SK-N-DZ (cell line): ENCODE data around the gene ENPP6.
"Not testable (repeated sequence)": the region's sequence is repeated elsewhere in the genome, so short reads cannot be mapped to it uniquely, and the experiment has no call there.

Experiments used
- DNase-seq: peaks from one replicate; pipeline ENCODE4 v3.0.0-alpha.2; 2015; ENCODE audit warnings: low spot score

ENPP6 gene

DNA sequence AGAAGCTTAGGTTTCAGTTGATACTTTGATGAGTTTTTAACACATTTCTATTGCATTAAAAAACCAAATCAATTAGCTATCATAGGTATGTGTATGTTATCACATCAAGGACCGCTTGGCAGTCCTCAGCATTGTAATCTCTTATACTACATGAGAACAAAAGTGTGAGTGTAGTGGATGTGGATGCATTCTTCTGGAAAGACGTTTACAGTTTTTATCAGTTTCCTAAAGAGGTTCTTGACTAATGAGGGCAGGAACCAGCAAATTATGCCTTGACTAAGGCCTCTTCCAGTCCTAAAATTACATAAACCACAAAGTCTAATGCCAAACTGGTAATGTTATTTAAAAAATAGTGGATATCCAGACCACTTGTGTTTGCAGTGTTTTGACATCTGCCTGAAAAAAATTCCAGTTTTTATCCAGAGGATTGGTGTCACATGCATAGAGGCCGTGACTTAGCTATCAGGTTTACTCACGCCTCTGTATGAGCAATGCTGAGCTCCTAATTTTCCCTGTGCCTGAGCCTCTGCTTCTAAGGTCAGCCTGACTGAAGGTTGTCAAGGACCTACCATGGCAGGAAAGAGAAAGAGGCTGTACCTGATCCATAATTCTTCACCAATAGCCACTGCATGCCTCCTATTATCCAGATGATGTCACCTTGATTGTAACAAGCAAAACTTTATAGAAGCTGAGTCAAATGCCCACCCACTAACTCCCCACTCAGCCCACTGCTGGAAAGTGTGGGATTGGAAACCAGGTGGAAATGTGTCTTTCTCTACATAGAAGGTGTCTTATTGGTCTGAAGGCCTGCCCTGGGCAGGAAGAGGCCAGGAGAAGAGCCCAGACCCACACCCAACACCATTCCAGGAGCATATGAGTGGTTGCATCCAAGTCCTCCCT lies 68.7 kb downstream of the ENPP6 start:
- DNase-seq, result no peak

GRCh38 chr4:184147858-184148737 lies 69.6 kb downstream of the ENPP6 start:
- no peak for DNase-seq

GRCh38 chr4:184146951-184147350 lies 70.7 kb downstream of the ENPP6 start:
- DNase-seq, result no peak

GRCh38 chr4:184145596-184145995 lies 72.1 kb downstream of the ENPP6 start:
- DNase-seq, result no peak

DNA sequence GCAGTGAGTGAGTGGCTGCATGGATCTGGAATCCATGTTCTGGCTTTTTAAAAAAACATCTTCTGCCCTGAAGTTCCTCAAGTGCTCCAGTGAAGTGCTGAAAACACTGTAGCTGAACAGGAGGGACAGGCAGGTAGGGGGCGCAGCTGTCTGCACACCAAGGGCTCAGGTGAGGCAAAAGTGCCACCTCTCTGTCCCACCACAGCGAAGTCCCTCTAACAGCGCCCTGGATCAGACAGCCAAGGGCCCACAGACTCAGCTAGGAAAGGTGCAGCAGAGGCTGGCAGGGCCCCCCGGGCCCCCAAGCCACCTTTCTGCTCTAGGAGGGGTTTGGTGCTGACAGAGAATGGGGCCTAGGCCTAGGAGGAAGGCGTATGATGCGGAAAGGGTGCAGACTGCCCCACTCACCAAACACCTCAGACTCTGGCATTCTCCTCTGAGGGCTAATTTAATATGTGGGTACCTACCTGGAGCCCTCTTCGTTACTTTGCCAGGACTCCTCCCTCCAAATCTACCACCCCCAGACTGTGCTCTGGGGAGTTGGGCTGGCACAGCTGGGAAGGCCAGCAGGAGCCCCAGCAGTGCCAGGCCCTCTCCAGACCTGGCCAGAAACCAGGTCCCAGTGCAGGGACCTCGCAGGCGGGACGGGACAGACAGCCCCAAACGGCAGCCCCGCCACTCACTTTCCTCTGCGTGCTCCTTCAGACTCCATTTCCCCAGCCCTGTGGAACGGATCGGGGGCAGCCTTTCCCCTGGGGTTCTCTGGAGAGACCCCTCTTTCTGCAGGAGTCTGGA lies 73.7 kb downstream of the ENPP6 start:
- DNase-seq, result no peak

GRCh38 chr4:184142121-184143000 lies 75.3 kb downstream of the ENPP6 start:
- DNase-seq, result no peak

DNA sequence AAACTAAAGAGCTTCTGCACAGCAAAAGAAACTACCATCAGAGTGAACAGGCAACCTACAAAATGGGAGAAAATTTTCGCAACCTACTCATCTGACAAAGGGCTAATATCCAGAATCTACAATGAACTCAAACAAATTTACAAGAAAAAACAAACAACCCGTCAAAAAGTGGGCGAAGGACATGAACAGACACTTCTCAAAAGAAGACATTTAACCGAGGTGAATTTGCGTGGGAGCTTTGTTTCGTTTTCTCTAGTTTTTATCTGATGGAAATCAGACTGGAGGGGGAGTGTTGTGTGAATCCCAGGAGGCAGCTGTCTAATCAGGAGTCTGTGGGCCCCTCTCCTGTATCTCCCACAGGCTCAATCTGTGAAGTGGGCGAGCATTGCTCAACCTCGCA lies 76.8 kb downstream of the ENPP6 start:
- not testable (repeated sequence) for DNase-seq

DNA sequence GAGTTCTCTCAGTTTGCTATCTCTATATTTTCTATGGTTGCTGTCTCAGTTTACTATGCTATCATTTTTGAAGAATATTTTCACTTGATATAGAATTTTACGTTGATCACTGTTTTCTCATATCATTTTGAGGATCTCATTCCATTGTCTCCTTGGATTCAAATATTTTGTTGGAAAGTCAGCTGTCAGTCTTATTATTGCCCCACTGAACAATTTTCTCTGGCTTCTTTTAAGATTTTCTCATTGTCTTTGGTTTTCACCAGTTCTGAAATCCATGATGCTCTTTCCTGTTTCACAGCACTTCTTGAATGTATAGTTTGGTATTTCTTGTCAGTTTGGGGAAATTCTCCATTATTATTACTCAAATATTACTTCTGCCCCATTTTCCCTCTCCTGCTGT lies 81.1 kb downstream of the ENPP6 start:
- no peak for DNase-seq

GRCh38 chr4:184126800-184127199 lies 90.9 kb downstream of the ENPP6 start:
- DNase-seq, result no peak

DNA sequence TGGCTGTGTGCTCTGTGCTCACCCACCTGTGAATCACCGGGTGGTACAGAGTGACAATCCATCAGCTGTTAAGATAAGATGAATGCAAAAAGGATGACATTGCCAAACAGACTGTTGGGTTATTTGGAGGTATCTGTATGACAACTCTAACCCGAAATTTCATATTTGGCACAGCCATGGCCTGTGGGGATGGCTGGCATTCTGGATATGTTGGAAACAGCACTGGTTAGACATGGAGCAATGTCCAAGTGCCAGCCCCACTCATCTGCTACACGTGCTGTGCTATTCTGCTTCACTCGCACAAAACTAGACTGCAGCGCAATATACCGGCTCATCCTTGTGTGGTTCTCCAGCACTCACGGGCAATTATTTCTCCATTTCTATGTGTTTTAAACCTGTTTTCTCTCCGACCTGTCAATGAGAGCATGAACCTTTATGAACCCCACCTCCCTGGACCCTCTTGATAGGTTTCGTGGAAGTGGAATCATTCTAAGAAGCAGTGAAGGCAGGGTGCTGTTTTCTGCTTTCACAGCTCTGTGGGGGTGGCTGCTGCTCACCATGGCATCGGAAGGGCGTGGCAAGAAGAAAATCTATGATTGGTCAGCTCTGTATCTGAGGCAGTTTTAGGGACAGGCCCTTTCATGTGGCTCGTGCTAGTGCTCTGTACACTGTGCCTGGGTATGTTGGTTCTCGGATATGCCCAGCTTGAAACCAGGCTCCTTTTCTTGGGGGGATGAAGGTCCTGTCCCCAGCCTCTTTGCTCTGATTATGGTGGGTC lies 94.9 kb downstream of the ENPP6 start:
- DNase-seq, result no peak

DNA sequence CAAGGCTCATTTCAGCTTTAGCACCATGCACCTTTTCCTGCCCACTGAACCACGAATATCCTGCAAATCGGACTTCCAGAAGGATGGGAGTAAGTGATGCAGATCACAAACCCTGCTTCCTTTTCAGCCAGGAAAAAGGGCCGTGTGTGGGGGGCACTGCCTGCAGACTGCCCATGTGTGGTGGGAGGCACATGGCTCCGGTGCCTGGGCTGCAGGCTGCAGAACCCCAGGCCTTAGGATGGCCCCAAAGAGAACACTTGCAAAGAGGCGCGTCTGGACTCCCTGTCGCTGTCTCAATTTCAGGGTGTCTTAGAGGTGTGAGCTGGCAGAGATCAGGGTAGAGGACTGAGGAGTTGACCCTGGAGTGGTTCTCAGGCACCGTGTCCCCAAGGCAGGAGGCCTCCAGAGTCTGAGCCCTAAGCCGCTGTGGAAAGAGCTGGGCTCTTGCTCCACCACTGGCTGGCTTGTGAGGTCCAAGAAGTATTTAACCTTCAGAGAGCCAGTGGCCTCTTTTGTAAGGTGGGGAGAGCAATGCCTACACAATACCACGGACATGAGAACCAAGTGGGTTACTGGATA lies 97.0 kb downstream of the ENPP6 start:
- no peak for DNase-seq

- DNase-seq, result no peak
Measured at GRCh38 chr4:184117662-184118199, 99.9 kb downstream of the ENPP6 start.

DNA sequence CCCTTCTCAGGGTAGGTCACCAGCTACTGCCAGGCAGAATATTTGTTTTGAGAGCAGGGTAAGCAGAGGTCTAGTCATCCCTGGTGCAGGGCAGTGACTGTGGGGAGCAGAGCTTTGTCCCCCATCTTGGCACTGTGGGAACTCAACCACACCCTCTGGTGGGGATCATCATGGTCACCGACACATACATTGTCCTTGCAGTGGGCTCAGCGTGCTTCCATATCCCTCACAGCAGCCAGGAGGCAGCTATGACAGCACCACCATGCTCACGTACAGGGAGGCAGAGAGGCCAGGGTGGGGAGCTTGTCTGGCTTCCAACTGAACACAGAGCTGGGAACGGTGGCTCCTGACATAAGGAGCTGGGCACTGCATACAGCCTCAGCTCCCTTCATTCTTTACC lies 102.3 kb downstream of the ENPP6 start:
- no peak for DNase-seq

DNA sequence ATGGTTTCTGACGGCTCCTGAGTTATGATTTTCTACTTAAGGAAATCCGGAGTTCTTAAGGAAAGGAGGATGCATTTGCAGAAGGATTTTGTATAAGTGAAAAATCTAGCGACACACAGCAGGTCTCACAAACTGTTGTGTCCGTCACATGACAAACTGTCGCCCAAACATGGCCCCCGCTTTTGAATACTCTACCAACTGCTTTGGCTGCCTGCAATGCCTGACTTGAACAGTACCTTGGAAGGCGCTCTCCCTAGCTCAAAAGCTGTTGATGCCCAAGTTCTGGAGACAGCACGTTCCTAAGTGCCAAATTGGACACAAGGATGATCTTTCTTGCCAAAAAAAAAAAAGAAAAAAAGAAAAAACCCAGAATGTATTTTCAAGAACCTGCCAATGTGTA lies 103.2 kb downstream of the ENPP6 start:
- DNase-seq, result no peak

DNA sequence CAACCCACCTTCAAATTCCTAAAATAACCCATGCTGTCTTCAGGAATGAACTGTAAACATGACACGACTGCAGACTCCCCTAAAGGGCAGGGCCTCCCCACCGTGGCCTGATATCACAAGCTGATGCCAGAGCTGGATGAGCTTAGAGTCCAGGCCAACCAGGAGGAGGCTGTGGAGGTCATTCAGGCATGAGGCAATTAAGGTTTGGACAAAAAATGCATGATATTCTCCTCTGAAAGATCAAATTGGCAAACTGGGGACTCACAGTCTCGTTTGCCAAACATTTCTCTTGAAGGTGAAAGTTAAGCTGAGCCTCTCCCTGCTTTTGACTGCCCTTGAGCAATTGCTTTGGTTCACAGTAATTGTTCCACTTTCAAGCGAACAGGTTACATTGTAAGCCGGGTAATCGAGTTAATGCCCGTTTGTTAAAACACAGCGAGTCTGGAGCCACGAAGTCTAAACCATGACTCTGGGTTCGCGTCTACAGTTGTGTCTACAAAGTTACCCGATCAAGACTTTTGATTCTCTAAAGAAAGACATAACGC lies 105.6 kb downstream of the ENPP6 start:
- DNase-seq, result no peak

DNA sequence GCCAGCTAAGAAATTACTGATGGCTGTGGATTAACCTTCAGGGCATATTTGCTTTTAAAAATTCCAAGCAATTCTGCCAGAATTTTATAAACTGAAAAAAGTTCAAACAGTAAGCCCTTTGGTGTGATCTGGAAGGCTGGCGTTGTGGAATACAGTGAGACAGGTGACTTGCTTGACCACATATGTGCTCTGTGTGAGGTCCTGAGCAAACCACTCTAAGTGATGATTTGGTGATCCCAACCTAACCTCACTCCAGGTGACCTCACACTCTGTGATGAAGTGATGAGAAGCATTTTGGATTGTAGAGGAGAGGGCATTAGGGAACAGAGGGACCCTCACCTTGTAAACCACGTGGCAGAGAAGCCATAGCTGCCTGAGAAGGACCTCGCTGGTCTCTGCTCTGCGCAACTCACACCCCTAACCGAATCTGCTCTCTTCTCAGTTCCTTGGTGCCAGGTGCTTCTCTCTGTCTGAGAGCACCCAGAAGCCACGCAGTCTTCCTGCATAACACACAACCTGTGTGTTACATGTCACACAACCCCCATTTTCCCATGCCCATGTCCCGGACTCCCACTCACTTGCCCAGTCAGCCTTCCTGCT lies 106.3 kb downstream of the ENPP6 start:
- DNase-seq, result no peak

DNA sequence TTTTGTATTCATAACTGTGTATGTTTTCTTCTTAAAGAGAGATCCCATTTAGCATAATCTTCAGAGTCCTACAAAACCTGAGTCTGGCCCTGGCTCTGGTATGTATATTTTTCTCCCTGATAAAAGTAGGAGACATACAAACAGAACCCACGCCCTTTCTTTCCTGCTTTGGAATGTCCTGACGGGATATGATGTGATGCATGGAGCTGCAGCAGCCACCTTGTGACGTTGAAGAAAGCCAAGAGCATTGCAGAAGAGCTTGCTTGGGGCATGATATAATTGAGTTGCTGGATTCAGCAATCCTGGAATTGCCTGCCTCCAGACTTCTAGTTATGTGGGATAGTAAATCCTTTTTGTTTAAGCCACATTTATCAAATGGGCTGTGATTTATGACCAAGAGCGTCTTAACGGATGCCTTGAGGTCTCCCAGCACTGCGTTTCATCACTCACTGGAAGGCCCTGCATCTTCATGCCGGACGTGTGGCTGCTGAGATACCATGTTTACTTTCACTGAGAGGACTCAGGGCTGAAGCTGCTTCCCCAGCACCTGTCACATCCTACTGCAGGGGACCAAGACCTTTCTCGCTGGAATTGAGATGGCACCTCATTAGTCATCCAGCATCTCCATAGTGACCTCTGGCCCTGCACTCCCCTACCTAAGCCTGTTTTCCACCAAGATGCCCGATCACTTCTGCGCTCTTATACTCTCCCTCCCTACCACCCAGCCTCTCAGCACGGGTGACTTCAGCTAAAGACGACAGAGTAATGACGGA lies 107.0 kb downstream of the ENPP6 start:
- no peak for DNase-seq

- no peak for DNase-seq
Measured at GRCh38 chr4:184108006-184108501, 109.6 kb downstream of the ENPP6 start.
